GM12865 (cell line): ENCODE results near the gene PTPRJ.

Experiments
- DNase-seq: peaks from one replicate; pipeline ENCODE4 v3.0.0; 2010; ENCODE audit warnings: low read depth
- H3K4me3 ChIP-seq: 2 replicates; pipeline ENCODE4 v1.5.1; 2011; ENCODE audit warnings: mild to moderate bottlenecking, low read depth, low read length, control low read depth
- TF ChIP-seq, protein P1 (sequence below): IDR thresholded peaks from 2 replicates; pipeline ENCODE4 v1.5.1; 2011; ENCODE audit warnings: low read length, control low read depth, low read depth, inconsistent platforms; ENCODE audit not compliant: insufficient read depth; ENCODE audit errors: missing control alignments

PTPRJ gene

DNA sequence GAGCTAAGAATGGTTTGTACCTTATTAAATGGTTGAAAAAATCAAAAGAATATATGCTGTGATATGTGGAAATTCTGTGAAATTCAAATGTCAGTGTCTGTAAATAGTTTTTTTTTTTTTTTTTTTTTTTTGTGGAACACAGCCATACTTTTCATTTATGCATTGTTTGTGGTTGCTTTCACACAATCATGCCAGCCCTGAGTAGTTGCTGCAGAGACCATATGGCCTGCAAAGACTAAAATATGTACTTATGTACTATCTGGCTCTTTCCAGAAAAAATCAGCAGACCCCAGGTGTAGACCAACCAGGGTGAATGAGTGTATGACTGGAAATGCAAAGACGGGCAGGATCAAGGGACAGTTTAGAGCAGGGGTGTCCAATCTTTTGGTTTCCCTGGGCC is 98.3 kb downstream of the PTPRJ start:
- H3K4me3 ChIP-seq, result no peak overlapping the region
- DNase-seq, result no peak
- TF ChIP-seq, protein P1, sequence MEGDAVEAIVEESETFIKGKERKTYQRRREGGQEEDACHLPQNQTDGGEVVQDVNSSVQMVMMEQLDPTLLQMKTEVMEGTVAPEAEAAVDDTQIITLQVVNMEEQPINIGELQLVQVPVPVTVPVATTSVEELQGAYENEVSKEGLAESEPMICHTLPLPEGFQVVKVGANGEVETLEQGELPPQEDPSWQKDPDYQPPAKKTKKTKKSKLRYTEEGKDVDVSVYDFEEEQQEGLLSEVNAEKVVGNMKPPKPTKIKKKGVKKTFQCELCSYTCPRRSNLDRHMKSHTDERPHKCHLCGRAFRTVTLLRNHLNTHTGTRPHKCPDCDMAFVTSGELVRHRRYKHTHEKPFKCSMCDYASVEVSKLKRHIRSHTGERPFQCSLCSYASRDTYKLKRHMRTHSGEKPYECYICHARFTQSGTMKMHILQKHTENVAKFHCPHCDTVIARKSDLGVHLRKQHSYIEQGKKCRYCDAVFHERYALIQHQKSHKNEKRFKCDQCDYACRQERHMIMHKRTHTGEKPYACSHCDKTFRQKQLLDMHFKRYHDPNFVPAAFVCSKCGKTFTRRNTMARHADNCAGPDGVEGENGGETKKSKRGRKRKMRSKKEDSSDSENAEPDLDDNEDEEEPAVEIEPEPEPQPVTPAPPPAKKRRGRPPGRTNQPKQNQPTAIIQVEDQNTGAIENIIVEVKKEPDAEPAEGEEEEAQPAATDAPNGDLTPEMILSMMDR, result no peak

DNA sequence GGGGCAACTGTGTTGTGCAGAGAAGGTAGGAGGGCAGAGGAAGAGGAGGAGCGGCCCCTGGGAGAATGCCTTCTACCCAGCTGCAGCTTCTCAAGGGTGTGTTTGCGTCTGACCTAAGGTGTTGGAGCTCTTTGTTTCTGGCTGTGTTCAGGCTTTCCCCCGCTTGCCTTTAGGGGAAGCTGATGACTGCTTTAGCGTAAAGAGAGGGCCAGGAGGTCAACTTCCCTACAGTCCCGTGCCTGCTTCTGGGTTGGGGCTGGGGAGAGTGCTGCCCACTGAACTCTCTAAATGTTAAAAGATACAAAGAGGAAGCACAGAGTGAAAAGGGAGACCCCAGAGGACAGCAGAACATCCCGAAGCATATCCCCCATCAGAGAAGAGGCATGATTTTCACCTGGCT is 99.2 kb downstream of the PTPRJ start:
- H3K4me3 ChIP-seq, result no peak overlapping the region
- TF ChIP-seq, protein P1, result no peak
- DNase-seq, result no peak

DNA sequence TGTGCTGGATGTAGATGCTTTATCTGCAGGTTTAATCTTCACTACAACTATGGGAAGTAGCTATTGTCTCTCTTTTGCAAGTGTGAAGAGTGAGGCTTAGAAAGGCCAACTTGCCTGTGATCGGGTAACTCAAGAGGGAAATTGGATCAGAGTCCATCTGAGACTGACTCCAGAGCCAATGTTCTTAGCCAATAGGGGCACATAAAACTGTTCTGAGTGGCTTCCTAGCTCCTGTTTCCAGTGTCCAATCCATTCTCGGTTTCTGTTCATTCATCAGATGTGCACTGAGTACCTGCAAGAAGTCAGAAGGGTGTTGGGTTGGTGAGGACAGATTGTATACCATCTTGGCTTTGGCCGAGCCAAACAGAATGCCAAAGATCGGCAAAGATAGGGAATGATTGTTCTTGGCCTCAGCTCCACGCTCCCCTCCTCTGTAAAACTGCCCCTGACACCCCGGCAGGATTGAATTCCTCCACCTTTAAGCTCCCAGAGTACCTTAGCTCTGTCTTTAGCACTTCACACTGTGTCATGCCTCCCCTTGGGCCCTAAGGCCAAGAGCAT is 100.0 kb downstream of the PTPRJ start:
- no peak for DNase-seq
- TF ChIP-seq, protein P1, result no peak
- H3K4me3 ChIP-seq, result no peak overlapping the region

DNA sequence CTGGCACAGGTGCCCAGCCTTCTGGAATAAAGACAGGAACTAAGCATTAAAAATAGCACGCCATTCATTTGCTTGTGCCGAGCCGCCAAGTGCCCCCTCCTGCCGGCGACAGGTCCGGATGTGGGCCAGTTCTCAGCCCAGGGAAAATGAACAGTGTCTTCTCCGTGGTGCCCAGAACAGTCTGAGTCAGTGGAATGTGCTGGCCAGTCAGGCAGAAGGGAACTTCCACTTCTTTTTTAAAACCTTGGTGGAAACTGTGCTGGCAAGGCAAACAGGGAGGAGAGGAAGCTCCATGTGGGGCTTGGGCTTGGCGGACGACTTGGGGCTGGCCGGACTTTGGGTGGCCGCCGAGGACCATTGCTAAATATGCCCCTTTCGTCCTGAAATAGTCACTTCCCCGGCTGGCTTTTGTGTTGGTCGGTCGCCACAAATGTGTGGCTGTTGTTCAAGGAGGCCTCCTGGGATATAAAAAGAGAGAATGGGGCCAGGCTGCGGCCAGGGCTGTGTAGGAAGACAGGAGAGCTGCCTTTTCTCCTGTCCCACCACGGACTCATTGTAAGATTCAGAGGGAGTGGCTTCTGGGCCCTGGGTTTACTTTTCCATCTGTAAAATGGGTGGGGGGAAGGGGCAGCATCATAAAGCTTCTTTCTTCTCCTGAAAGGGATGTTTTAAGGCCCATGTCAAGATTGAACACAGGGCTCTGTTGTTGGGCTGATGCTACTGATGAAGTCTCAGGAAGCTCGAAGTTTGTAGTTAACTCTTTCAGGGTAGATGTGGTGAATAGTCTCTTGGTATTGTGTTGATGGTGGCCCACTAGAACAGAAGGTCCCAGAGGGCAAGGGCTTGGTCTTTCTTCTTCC is 101.0 kb downstream of the PTPRJ start:
- TF ChIP-seq, protein P1, result no peak
- H3K4me3 ChIP-seq, result no peak overlapping the region
- DNase-seq, result no peak

DNA sequence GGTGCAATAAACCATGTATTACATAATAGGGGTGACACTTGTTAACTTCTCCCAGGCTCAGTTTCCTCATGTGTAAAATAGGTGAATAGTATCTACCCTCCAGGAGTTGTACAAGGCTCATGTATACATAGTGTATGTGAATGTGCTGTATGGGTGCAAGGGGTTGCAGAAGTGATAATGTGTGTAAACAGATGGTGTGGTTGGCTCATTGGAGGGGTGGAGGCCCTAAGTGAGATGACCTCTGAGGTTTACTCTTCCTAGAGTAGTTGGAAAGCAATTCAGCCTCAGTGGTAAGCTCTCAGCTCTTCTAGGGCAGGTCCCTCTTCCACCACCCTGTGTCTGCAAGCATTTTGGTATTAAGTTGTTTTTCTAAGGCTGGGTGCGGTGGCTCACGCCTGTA is 102.4 kb downstream of the PTPRJ start:
- TF ChIP-seq, protein P1, result no peak

DNA sequence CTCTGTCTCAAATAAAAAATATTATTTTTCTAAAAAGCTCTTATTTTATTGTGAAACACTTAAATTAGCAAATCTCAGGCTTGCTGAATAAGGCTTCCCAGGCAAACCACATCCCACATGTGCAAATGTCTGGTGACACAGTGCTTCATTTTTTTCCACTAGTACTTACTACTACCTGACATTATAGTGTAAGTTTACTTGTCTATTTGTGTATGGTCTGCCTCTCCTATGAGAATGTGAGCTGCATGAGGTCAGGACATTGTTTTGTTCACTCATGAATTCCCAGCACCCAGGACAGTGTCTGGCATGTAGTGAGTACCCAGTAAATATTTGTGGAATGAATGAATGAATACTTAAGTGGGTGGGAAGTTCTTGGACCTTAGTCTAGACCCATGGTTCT is 103.1 kb downstream of the PTPRJ start:
- TF ChIP-seq, protein P1, result no peak
- DNase-seq, result no peak

More for the DNA sequence above, 102.4 kb downstream of the PTPRJ start:
- H3K4me3 ChIP-seq, result no peak overlapping the region
- DNase-seq, result no peak

More for the DNA sequence above, 103.1 kb downstream of the PTPRJ start:
- H3K4me3 ChIP-seq, result no peak overlapping the region
